Astrocyte of the spinal cord (primary cell): Measurements from ENCODE around the gene UCMA.

Source experiments
- DNase-seq: peaks from one replicate; pipeline ENCODE4 v3.0.0; 2011; ENCODE audit warnings: low read depth, low spot score
- H3K4me3 ChIP-seq: 2 replicates; pipeline ENCODE4 v1.5.1; 2011; ENCODE audit warnings: low read depth, mild to moderate bottlenecking, low read length, moderate library complexity
- in situ Hi-C: cut with HindIII; loops from 2 replicates; pipeline ENCODE4 v1.10.0; 2017; ENCODE audit warnings: low sequenced_read_pairs
- TF ChIP-seq, protein P1 (sequence below): IDR thresholded peaks from 2 replicates; pipeline ENCODE4 v1.5.1; 2012; ENCODE audit warnings: low read depth, mild to moderate bottlenecking, low read length, inconsistent platforms

UCMA gene

GRCh38 chr10:13268841-13269240, 34.7 kb upstream of the UCMA start:
- in situ Hi-C loops, result no loop called here
- TF ChIP-seq, protein P1, sequence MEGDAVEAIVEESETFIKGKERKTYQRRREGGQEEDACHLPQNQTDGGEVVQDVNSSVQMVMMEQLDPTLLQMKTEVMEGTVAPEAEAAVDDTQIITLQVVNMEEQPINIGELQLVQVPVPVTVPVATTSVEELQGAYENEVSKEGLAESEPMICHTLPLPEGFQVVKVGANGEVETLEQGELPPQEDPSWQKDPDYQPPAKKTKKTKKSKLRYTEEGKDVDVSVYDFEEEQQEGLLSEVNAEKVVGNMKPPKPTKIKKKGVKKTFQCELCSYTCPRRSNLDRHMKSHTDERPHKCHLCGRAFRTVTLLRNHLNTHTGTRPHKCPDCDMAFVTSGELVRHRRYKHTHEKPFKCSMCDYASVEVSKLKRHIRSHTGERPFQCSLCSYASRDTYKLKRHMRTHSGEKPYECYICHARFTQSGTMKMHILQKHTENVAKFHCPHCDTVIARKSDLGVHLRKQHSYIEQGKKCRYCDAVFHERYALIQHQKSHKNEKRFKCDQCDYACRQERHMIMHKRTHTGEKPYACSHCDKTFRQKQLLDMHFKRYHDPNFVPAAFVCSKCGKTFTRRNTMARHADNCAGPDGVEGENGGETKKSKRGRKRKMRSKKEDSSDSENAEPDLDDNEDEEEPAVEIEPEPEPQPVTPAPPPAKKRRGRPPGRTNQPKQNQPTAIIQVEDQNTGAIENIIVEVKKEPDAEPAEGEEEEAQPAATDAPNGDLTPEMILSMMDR, result no peak
- DNase-seq, result no peak
- H3K4me3 ChIP-seq, result no peak overlapping the region

- DNase-seq, result no peak
- H3K4me3 ChIP-seq, result no peak overlapping the region
- in situ Hi-C loops, result no loop called here
- TF ChIP-seq, protein P1, result no peak
Measured at GRCh38 chr10:13268310-13268709, 34.1 kb upstream of the UCMA start.

- TF ChIP-seq, protein P1, result no peak
- in situ Hi-C loops, result no loop called here
- no peak for DNase-seq
- no peak overlapping the region for H3K4me3 ChIP-seq
Measured at GRCh38 chr10:13263591-13263990, 29.4 kb upstream of the UCMA start.

- TF ChIP-seq, protein P1, result no peak
- DNase-seq, result no peak
- in situ Hi-C loops, result no loop called here
- H3K4me3 ChIP-seq, result no peak overlapping the region
Measured at GRCh38 chr10:13262433-13262832, 28.3 kb upstream of the UCMA start.

- DNase-seq, result no peak
- in situ Hi-C loops, result no loop called here
- H3K4me3 ChIP-seq, result no peak overlapping the region
- TF ChIP-seq, protein P1, result no peak
Measured at GRCh38 chr10:13257621-13258140, 23.5 kb upstream of the UCMA start.

GRCh38 chr10:13256627-13257026, 22.5 kb upstream of the UCMA start:
- H3K4me3 ChIP-seq, result no peak overlapping the region
- in situ Hi-C loops, result no loop called here
- TF ChIP-seq, protein P1, result no peak
- no peak for DNase-seq

- in situ Hi-C loops, result no loop called here
- TF ChIP-seq, protein P1, result no peak
- DNase-seq, result no peak
- H3K4me3 ChIP-seq, result no peak overlapping the region
Measured at GRCh38 chr10:13253726-13254125, 19.6 kb upstream of the UCMA start.
